ENCODE measurements around the gene POM121. TPM values are rescaled to one million over a fixed set of nuclear protein-coding genes. Genes with fewer than 3 reads are reported as not detected.
"Not testable (repeated sequence)": the region's sequence is repeated elsewhere in the genome, so short reads cannot be mapped to it uniquely, and the experiment has no call there.

The POM121 gene
- polyA plus RNA-seq, 3 donors = 3.4 to 18.8 (median 5.1) TPM

GRCh38 chr7:72966892-72967291 lies 42.0 kb downstream of the POM121 start:
- H4K20me1 ChIP-seq (ENCODE audit: insufficient read depth, low read length); H3K79me2 ChIP-seq (ENCODE audit: insufficient read depth, low read length); H3K4me3 ChIP-seq (replicated peaks in 1 of 3; ENCODE audit: low read depth in 2 of 3, low read length in 3 of 3); H3K9me3 ChIP-seq (replicated peaks in 1 of 2; ENCODE audit: control insufficient read depth in 1 of 2, insufficient read depth in 1 of 2, low read length in 2 of 2); H3K4me1 ChIP-seq (ENCODE audit: control insufficient read depth in 1 of 2, insufficient read depth in 2 of 2, low read length in 2 of 2); H3K27me3 Mint-ChIP-seq (ENCODE audit: low read depth in 3 of 3); H3K9me3 Mint-ChIP-seq; H3K27ac Mint-ChIP-seq; H3K36me3 ChIP-seq (replicated peaks in 1 of 2; ENCODE audit: control insufficient read depth in 1 of 2, insufficient read depth in 2 of 2, low read length in 2 of 2); H3K9ac ChIP-seq (ENCODE audit: insufficient read depth, low read length, poor library complexity, severe bottlenecking); H3K4me2 ChIP-seq (replicated peaks; ENCODE audit: extremely low read depth, low read length, poor library complexity, severe bottlenecking); H3K4me3 Mint-ChIP-seq; DNase-seq; intact Hi-C loops (cut with micrococcal nuclease); H2AFZ ChIP-seq (ENCODE audit: insufficient read depth, low read depth, low read length, poor library complexity, severe bottlenecking); H3K27me3 ChIP-seq (ENCODE audit: control insufficient read depth in 2 of 2, insufficient read depth in 2 of 2, low read length in 2 of 2); H3K36me3 Mint-ChIP-seq; H3K4me1 Mint-ChIP-seq; H3K27ac ChIP-seq (ENCODE audit: low read depth in 1 of 2, low read length in 2 of 2): not testable (repeated sequence)
- WGBS (ENCODE audit: insufficient coverage) = no CpG with 5 or more reads among the region's 3 CpGs

- H3K27ac ChIP-seq (ENCODE audit: low read depth in 1 of 2, low read length in 2 of 2); H3K4me2 ChIP-seq (replicated peaks; ENCODE audit: extremely low read depth, low read length, poor library complexity, severe bottlenecking); H3K36me3 Mint-ChIP-seq; H3K4me3 ChIP-seq (replicated peaks in 1 of 3; ENCODE audit: low read depth in 2 of 3, low read length in 3 of 3); H3K36me3 ChIP-seq (replicated peaks in 1 of 2; ENCODE audit: control insufficient read depth in 1 of 2, insufficient read depth in 2 of 2, low read length in 2 of 2); H3K9me3 Mint-ChIP-seq; H3K9me3 ChIP-seq (replicated peaks in 1 of 2; ENCODE audit: control insufficient read depth in 1 of 2, insufficient read depth in 1 of 2, low read length in 2 of 2); H3K4me1 ChIP-seq (ENCODE audit: control insufficient read depth in 1 of 2, insufficient read depth in 2 of 2, low read length in 2 of 2); H2AFZ ChIP-seq (ENCODE audit: insufficient read depth, low read depth, low read length, poor library complexity, severe bottlenecking); H4K20me1 ChIP-seq (ENCODE audit: insufficient read depth, low read length); H3K4me3 Mint-ChIP-seq; H3K27me3 Mint-ChIP-seq (ENCODE audit: low read depth in 3 of 3); H3K79me2 ChIP-seq (ENCODE audit: insufficient read depth, low read length); H3K27me3 ChIP-seq (ENCODE audit: control insufficient read depth in 2 of 2, insufficient read depth in 2 of 2, low read length in 2 of 2); H3K4me1 Mint-ChIP-seq; H3K9ac ChIP-seq (ENCODE audit: insufficient read depth, low read length, poor library complexity, severe bottlenecking); DNase-seq; H3K27ac Mint-ChIP-seq; intact Hi-C loops (cut with micrococcal nuclease): not testable (repeated sequence)
- no CpG with 5 or more reads among the region's 36 CpGs for WGBS (ENCODE audit: insufficient coverage)
Observed at GRCh38 chr7:72968980-72969516, 44.2 kb downstream of the POM121 start, which contains the start of gene TRIM74. TRIM74 (minus strand) TSS chr7:72969466; CDS start chr7:72966157, 3,309 bp downstream.

DNA sequence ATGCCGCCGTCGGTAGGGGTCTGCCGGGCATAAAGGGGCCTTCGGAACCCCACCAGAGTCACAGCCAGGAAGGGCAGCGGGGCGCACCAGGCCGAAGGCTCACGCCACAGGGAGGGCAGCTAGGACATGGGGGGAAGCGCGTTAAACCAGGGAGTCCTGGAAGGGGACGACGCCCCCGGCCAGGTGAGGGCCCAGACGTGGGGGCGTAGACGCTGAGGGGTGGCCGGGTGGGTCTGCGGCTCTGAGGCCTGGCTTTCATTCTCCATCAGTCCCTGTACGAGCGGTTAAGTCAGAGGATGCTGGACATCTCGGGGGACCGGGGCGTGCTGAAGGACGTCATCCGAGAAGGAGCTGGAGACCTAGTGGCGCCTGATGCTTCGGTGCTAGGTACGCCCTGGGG lies 44.8 kb downstream of the POM121 start:
- H4K20me1 ChIP-seq (ENCODE audit: insufficient read depth, low read length); H3K9me3 Mint-ChIP-seq; H3K4me1 ChIP-seq (ENCODE audit: control insufficient read depth in 1 of 2, insufficient read depth in 2 of 2, low read length in 2 of 2); H3K27me3 ChIP-seq (ENCODE audit: control insufficient read depth in 2 of 2, insufficient read depth in 2 of 2, low read length in 2 of 2); intact Hi-C loops (cut with micrococcal nuclease); H3K36me3 Mint-ChIP-seq; H3K27ac ChIP-seq (ENCODE audit: low read depth in 1 of 2, low read length in 2 of 2); H3K9me3 ChIP-seq (replicated peaks in 1 of 2; ENCODE audit: control insufficient read depth in 1 of 2, insufficient read depth in 1 of 2, low read length in 2 of 2); H3K79me2 ChIP-seq (ENCODE audit: insufficient read depth, low read length); H3K36me3 ChIP-seq (replicated peaks in 1 of 2; ENCODE audit: control insufficient read depth in 1 of 2, insufficient read depth in 2 of 2, low read length in 2 of 2); H3K27me3 Mint-ChIP-seq (ENCODE audit: low read depth in 3 of 3); H2AFZ ChIP-seq (ENCODE audit: insufficient read depth, low read depth, low read length, poor library complexity, severe bottlenecking); H3K4me3 Mint-ChIP-seq; DNase-seq; H3K4me1 Mint-ChIP-seq; H3K9ac ChIP-seq (ENCODE audit: insufficient read depth, low read length, poor library complexity, severe bottlenecking); H3K4me2 ChIP-seq (replicated peaks; ENCODE audit: extremely low read depth, low read length, poor library complexity, severe bottlenecking); H3K27ac Mint-ChIP-seq; H3K4me3 ChIP-seq (replicated peaks in 1 of 3; ENCODE audit: low read depth in 2 of 3, low read length in 3 of 3): not testable (repeated sequence)
- no CpG with 5 or more reads among the region's 29 CpGs for WGBS (ENCODE audit: insufficient coverage)

GRCh38 chr7:72971505-72971904 lies 46.6 kb downstream of the POM121 start:
- H3K4me2 ChIP-seq (replicated peaks; ENCODE audit: extremely low read depth, low read length, poor library complexity, severe bottlenecking); H3K4me3 Mint-ChIP-seq; H2AFZ ChIP-seq (ENCODE audit: insufficient read depth, low read depth, low read length, poor library complexity, severe bottlenecking); H3K36me3 Mint-ChIP-seq; H3K9me3 ChIP-seq (replicated peaks in 1 of 2; ENCODE audit: control insufficient read depth in 1 of 2, insufficient read depth in 1 of 2, low read length in 2 of 2); DNase-seq; H3K79me2 ChIP-seq (ENCODE audit: insufficient read depth, low read length); H4K20me1 ChIP-seq (ENCODE audit: insufficient read depth, low read length); H3K4me1 ChIP-seq (ENCODE audit: control insufficient read depth in 1 of 2, insufficient read depth in 2 of 2, low read length in 2 of 2); H3K27ac ChIP-seq (ENCODE audit: low read depth in 1 of 2, low read length in 2 of 2); intact Hi-C loops (cut with micrococcal nuclease); H3K4me3 ChIP-seq (replicated peaks in 1 of 3; ENCODE audit: low read depth in 2 of 3, low read length in 3 of 3); H3K9ac ChIP-seq (ENCODE audit: insufficient read depth, low read length, poor library complexity, severe bottlenecking); H3K27ac Mint-ChIP-seq; H3K9me3 Mint-ChIP-seq; H3K4me1 Mint-ChIP-seq; H3K36me3 ChIP-seq (replicated peaks in 1 of 2; ENCODE audit: control insufficient read depth in 1 of 2, insufficient read depth in 2 of 2, low read length in 2 of 2); H3K27me3 Mint-ChIP-seq (ENCODE audit: low read depth in 3 of 3); H3K27me3 ChIP-seq (ENCODE audit: control insufficient read depth in 2 of 2, insufficient read depth in 2 of 2, low read length in 2 of 2): not testable (repeated sequence)
- WGBS (ENCODE audit: insufficient coverage) = no CpG with 5 or more reads among the region's 6 CpGs
